ENCODE measurements around the gene GNMT. TPM values are rescaled to one million over a fixed set of nuclear protein-coding genes. Genes with fewer than 3 reads are reported as not detected.

The GNMT gene
- total RNA-seq, 4 donors from 2014 or later = 0.68 TPM; not detected in 3

GRCh38 chr6:42959917-42960242 lies 674 bp upstream of the GNMT start:
- H3K4me1 ChIP-seq = peaks cover 8 to 17% (median 13%) of the 10 kb centered on the region in 4 donors
- 32 to 38% methylated on average over 1 to 13 of the region's 13 CpGs for WGBS, 2 donors (ENCODE audit: low coverage in 1 of 2)
- intact Hi-C loops (cut with DNase I; ENCODE audit: low total_unique reads) = no loop called here
- peaks cover 0 to 9% (median 4%) of the 10 kb centered on the region in 4 donors for H3K36me3 ChIP-seq
- H3K27me3 ChIP-seq = no peaks in the 10 kb centered on the region
- H3K4me3 ChIP-seq = peak overlapping the region in 3 of 4 donors; percentile 29 to 46 (median 43)
- TF ChIP-seq POLR2A (IDR thresholded peaks at IDR 0.05) (no peak), POLR2AphosphoS5 (IDR thresholded peaks at IDR 0.05) (no peak), CTCF (IDR thresholded peaks at IDR 0.05) (no peak), EP300 (IDR thresholded peaks at IDR 0.05; ENCODE audit: low read depth) (no peak)
- no peak overlapping the region for H3K27ac ChIP-seq
- H3K9me3 ChIP-seq = no peaks in the 10 kb centered on the region
- in situ Hi-C loops (cut with MboI; ENCODE audit: low pct_ligation_motif_present in 1 of 4, low pct_unique_long_range_greater_than_20kb in 1 of 4, low sequenced_read_pairs in 3 of 4) = no loop called here
- no peak for DNase-seq

- H3K4me3 ChIP-seq = peak overlapping the region; percentile 26 to 46 (median 36)
- WGBS, 2 donors (ENCODE audit: low coverage in 1 of 2) = 33 to 48% methylated on average over 7 to 11 of the region's 15 CpGs
- DNase-seq = no peak
- H3K27me3 ChIP-seq = no peaks in the 10 kb centered on the region
- peaks cover 8 to 17% (median 13%) of the 10 kb centered on the region in 4 donors for H3K4me1 ChIP-seq
- no peak overlapping the region for H3K27ac ChIP-seq
- H3K36me3 ChIP-seq = peaks cover 0 to 14% (median 5%) of the 10 kb centered on the region in 4 donors
- H3K9me3 ChIP-seq = no peaks in the 10 kb centered on the region
- in situ Hi-C loops (cut with MboI; ENCODE audit: low pct_ligation_motif_present in 1 of 4, low pct_unique_long_range_greater_than_20kb in 1 of 4, low sequenced_read_pairs in 3 of 4) = no loop called here
- intact Hi-C loops (cut with DNase I; ENCODE audit: low total_unique reads) = no loop called here
- no peak for TF ChIP-seq POLR2AphosphoS5 (IDR thresholded peaks at IDR 0.05)
- no peak for TF ChIP-seq EP300 (IDR thresholded peaks at IDR 0.05; ENCODE audit: low read depth)
- no peak for TF ChIP-seq POLR2A (IDR thresholded peaks at IDR 0.05)
- TF ChIP-seq CTCF (IDR thresholded peaks at IDR 0.05) = no peak
These were observed 491 bp downstream of the GNMT start for GRCh38 chr6:42961020-42961470.

- Histone ChIP-seq H3K9me3 (no peaks in the 10 kb centered on the region), H3K36me3 (peaks cover 0 to 15% (median 7%) of the 10 kb centered on the region in 4 donors), H3K27ac (no peak overlapping the region), H3K4me3 (no peak overlapping the region), H3K4me1 (peaks cover 8 to 17% (median 13%) of the 10 kb centered on the region in 4 donors), H3K27me3 (no peaks in the 10 kb centered on the region)
- no peak for DNase-seq
- in situ Hi-C loops (cut with MboI; ENCODE audit: low pct_ligation_motif_present in 1 of 4, low pct_unique_long_range_greater_than_20kb in 1 of 4, low sequenced_read_pairs in 3 of 4) = no loop called here
- WGBS, 2 donors (ENCODE audit: low coverage in 1 of 2) = 90 to 100% methylated on average over 1 to 12 of the region's 12 CpGs
- intact Hi-C loops (cut with DNase I; ENCODE audit: low total_unique reads) = no loop called here
- TF ChIP-seq CTCF (IDR thresholded peaks at IDR 0.05) (no peak), EP300 (IDR thresholded peaks at IDR 0.05; ENCODE audit: low read depth) (no peak), POLR2A (IDR thresholded peaks at IDR 0.05) (no peak)
These were observed 1.5 kb downstream of the GNMT start for GRCh38 chr6:42962096-42962495.

GRCh38 chr6:42962502-42963178 lies 2.1 kb downstream of the GNMT start:
- intact Hi-C loops (cut with DNase I; ENCODE audit: low total_unique reads) (no loop called here), in situ Hi-C loops (cut with MboI; ENCODE audit: low pct_ligation_motif_present in 1 of 4, low pct_unique_long_range_greater_than_20kb in 1 of 4, low sequenced_read_pairs in 3 of 4) (no loop called here)
- 94 to 100% methylated on average over 3 to 13 of the region's 13 CpGs for WGBS, 2 donors (ENCODE audit: low coverage in 1 of 2)
- TF ChIP-seq POLR2AphosphoS5 (IDR thresholded peaks at IDR 0.05) (no peak), CTCF (IDR thresholded peaks at IDR 0.05) (no peak), POLR2A (IDR thresholded peaks at IDR 0.05) (no peak), EP300 (IDR thresholded peaks at IDR 0.05; ENCODE audit: low read depth) (no peak)
- peaks cover 8 to 17% (median 13%) of the 10 kb centered on the region in 4 donors for H3K4me1 ChIP-seq
- H3K27me3 ChIP-seq = no peaks in the 10 kb centered on the region
- H3K9me3 ChIP-seq = no peaks in the 10 kb centered on the region
- no peak overlapping the region for H3K4me3 ChIP-seq
- peaks cover 0 to 15% (median 7%) of the 10 kb centered on the region in 4 donors for H3K36me3 ChIP-seq
- no peak for DNase-seq
- no peak overlapping the region for H3K27ac ChIP-seq
